RWPE1 (cell line): ENCODE measurements around the gene ARTN.

Experiments used
- CTCF ChIA-PET: fragments of 350-600 bp; sonication (Branson Sonifier 250); formaldehyde crosslinking; extraction: SDS; loops from one replicate; lab custom pipeline; 2021; lab: Yijun Ruan, JAX
- POLR2A ChIA-PET: fragments of 400-600 bp; formaldehyde crosslinking; extraction: SDS; loops from one replicate; lab custom pipeline; 2020; ENCODE audit warnings: antibody characterized with exemption; ENCODE audit not compliant: low non-redundant PET; lab: Yijun Ruan, JAX
- DNase-seq: peaks from one replicate; pipeline ENCODE4 v3.0.0; 2012; ENCODE audit warnings: low spot score
- H3K27ac ChIP-seq: fragments of 450-650 bp; 2 replicates; pipeline ENCODE4 v1.5.1; 2017
- TF ChIP-seq, protein P1 (sequence below): fragments of 450-650 bp; conservative IDR thresholded peaks from 2 replicates; pipeline ENCODE4 v1.5.1; 2017; ENCODE audit warnings: low read depth, mild to moderate bottlenecking

The ARTN gene

DNA sequence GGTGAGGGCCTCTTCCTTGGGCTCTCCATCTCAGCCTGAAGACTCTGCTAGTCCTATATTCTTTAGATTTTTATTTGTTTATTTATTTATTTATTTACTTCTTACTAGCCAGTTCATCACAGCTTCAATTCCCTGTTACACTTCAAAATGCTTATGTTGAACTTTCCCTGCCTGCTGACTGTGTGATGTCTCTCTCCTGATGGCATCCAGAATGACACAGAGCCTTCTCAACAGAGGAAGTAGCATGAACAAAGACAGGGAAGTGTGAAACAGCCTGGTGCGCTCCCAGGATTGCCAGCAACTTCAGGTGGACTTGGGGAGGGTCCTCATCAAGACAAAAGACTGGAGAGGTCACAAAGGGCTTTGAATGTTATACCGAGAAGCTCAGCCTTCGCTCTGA, 8.8 kb downstream of the ARTN start:
- POLR2A ChIA-PET = no interaction called here
- H3K27ac ChIP-seq = no peak overlapping the region

DNA sequence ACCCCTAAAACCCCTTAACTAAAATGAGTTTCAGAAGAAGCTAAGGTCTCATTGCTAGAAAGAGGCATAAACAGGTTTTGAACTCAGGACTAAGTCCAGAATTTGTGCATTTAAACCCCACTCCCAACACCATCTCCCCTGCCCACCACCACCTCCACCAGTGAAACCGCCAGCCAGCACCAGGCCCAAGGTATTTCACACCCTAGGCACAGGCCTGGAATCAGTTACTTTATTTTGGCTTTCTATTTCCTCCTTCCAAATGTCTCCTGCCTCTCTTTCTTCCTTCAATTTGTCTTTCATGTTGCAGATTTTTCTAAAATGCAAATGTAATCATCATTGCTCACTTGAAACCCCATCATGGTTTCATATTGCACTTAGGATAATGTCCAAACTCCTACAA, 11.3 kb downstream of the ARTN start:
- POLR2A ChIA-PET = interaction anchor here (0.6 kb wide), 1 partner anchor 30 kb away, joined by 5 read pairs; the partner anchor contains the start of gene ATP6V0B
- TF ChIP-seq, protein P1, sequence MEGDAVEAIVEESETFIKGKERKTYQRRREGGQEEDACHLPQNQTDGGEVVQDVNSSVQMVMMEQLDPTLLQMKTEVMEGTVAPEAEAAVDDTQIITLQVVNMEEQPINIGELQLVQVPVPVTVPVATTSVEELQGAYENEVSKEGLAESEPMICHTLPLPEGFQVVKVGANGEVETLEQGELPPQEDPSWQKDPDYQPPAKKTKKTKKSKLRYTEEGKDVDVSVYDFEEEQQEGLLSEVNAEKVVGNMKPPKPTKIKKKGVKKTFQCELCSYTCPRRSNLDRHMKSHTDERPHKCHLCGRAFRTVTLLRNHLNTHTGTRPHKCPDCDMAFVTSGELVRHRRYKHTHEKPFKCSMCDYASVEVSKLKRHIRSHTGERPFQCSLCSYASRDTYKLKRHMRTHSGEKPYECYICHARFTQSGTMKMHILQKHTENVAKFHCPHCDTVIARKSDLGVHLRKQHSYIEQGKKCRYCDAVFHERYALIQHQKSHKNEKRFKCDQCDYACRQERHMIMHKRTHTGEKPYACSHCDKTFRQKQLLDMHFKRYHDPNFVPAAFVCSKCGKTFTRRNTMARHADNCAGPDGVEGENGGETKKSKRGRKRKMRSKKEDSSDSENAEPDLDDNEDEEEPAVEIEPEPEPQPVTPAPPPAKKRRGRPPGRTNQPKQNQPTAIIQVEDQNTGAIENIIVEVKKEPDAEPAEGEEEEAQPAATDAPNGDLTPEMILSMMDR = no peak
- DNase-seq = no peak
- peak overlapping the region; percentile 31; the same call in 1 of the 2 replicates for H3K27ac ChIP-seq
- CTCF ChIA-PET = interaction anchor here (3.7 kb wide), 1 partner anchor 10 kb away, joined by 20 read pairs; the partner anchor contains the start of gene ARTN

More for the DNA sequence above, 8.8 kb downstream of the ARTN start:
- CTCF ChIA-PET = interaction anchor here (0.8 to 1.0 kb wide), 2 partner anchors 8 to 24 kb away, joined by 3 to 5 read pairs; no protein-coding TSS in a partner anchor
- TF ChIP-seq, protein P1 = no peak
- no peak for DNase-seq

DNA sequence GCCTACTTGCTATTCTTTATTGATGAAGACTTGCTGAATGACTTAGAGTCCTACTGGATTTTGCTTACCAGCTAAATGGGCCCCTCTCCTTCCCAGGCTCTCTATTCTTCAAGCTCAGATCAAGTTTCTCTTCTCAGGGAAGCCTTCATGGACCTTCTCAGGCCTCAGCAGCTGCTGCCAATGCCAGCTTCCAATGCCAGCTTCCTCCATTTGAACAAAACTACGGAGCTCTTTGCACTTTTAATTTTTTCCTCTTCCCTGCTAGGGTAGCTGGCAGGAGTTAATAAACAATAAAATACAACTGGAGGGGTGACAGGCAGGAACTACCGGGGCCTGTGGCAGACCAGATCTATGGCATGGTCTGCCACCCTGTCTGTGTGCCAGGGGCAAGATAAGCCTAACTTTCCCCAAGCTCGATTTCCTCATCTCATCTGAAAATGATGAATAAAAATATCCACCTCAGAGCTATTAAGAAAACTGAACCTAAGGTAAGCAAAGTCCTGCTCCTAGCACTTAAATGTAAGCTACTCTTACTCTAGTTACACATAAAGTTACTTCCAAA, 12.2 kb downstream of the ARTN start:
- DNase-seq = no peak
- H3K27ac ChIP-seq = peak overlapping the region; percentile 90
- TF ChIP-seq, protein P1 = no peak
- ChIA-PET CTCF (interaction anchor here (0.7 to 3.7 kb wide), 6 partner anchors 8 to 59 kb away, joined by 3 to 20 read pairs (median 4); partner anchors contain the start of gene ARTN), POLR2A (interaction anchor here (0.7 kb wide), 1 partner anchor 409 kb away, joined by 6 read pairs; no protein-coding TSS in a partner anchor)

DNA sequence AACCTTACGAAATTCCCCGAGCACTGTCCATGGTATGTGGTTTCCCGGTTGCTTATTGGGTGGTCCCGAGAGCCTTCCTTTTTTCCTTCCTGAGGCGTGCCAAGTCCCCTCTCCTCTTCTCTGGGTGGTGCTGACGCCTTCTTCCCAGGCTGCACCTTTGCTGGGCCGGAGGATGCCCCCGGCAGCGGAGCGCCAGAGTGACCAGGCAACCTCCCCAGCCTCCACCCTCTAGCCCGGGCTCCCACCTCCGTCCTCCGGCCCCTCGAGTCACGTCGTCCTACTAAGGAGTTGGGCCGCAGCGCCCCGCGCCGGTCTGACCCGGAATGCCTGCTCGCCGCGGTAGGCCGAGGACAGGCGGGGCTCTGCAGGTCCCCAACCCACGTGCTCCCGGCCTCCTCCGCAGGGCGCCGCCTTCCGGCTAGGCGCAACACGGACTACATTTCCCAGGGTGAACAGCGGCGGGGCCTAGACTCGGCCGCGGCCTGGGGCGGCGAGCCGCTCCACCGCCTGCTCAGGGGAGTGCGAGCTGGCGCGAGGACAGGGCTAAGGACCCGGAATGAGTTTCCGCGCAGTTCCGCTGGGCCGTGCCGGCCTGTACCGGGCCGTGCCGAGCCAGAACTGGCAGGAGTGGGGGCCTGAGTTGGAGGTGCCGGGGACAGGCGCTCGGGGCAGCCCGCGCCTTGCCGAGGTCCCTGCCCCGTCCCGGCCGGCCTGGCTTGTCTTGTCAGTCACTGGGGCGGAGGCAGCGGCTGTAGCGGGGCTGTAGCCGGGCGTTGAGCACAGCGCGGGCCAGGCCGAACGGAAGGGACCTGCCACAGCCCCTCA, 12.8 kb downstream of the ARTN start, which contains the start of gene IPO13:
IPO13 (plus strand) TSS at position 715 of the 825 bp plus-strand sequence. CDS start 651 bp downstream, outside the sequence.
- CTCF ChIA-PET = interaction anchor here (0.7 to 3.7 kb wide), 8 partner anchors 9 to 183 kb away, joined by 3 to 20 read pairs (median 3); partner anchors contain the start of gene ARTN
- POLR2A ChIA-PET = interaction anchor here (0.8 kb wide), 1 partner anchor 11 kb away, joined by 3 read pairs; no protein-coding TSS in a partner anchor
- peak; percentile 93 for DNase-seq
- peak within 1 kb of the TSS; percentile 90 for H3K27ac ChIP-seq
- TF ChIP-seq, protein P1 = peak; percentile 86

DNA sequence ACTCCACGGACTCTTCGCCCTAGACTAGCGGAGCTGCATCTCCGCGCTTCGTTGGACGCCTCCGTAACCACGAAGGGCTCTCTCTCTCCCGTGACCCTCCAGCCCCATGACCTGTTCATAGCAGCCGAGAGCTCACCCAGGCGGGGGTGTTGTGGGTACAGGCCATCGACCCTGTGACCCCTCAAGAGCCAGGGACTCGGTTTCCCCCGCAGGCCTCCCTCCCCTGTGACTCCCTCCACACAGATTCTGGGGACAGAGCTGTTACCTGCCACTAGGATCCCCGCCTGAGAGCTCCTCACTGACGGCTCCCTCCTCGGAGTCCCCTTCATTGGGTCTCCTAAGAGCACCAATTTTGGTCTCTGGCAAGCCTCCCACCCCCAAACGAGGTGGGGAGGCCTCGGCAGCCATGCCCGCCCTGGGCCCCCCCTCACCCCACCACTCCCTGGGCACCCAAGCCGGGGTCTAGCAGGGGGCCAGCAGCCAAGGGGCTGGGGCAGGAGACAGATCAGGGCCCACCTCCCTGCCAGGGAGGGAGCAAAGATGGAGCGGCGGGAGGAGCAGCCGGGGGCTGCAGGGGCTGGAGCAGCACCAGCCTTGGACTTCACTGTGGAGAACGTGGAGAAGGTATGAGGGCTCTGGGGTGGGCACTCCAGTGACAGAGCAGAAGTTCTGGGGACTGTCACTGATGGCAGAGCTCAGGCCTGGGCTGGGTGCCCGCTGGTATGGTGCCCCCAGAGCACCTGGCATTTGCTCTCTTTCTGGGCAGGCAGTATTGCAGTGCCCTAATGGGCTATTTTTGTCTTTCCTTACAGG, 13.7 kb downstream of the ARTN start:
- TF ChIP-seq, protein P1 = no peak
- CTCF ChIA-PET = interaction anchor here (1.0 to 3.7 kb wide), 3 partner anchors 13 to 184 kb away, joined by 3 to 20 read pairs (median 3); partner anchors contain the start of gene ARTN
- peak overlapping the region; percentile 90 for H3K27ac ChIP-seq
- POLR2A ChIA-PET = interaction anchor here (0.8 kb wide), 1 partner anchor 12 kb away, joined by 3 read pairs; no protein-coding TSS in a partner anchor
- no peak for DNase-seq
